H9 (cell line): ENCODE data around the gene MMP23B. TPM values are rescaled to one million over a fixed set of nuclear protein-coding genes. Genes with fewer than 3 reads are reported as not detected.

Experiments used
- DNase-seq: peaks from one replicate; pipeline ENCODE4 v3.0.0-alpha.2; 2017
- H2AFZ ChIP-seq: one replicate; pipeline ENCODE4 v1.6.1; 2013; ENCODE audit warnings: mild to moderate bottlenecking, low read length, control low read depth, moderate library complexity
- H2AK5ac ChIP-seq: 2 replicates; pipeline ENCODE4 v1.6.1; 2013; ENCODE audit warnings: low read length, control low read depth, mixed read lengths; ENCODE audit not compliant: insufficient read length
- H2BK120ac ChIP-seq: one replicate; pipeline ENCODE4 v1.6.1; 2013; ENCODE audit warnings: low read depth, mild to moderate bottlenecking, low read length, control low read depth, inconsistent platforms; ENCODE audit not compliant: poor library complexity, severe bottlenecking
- H2BK12ac ChIP-seq: 2 replicates; pipeline ENCODE4 v1.6.1; 2013; ENCODE audit warnings: low read length, control low read depth, mixed read lengths, low read depth; ENCODE audit not compliant: insufficient read length
- H2BK15ac ChIP-seq: 2 replicates; pipeline ENCODE4 v1.6.1; 2013; ENCODE audit warnings: low read depth, low read length, control low read depth
- H2BK20ac ChIP-seq: one replicate; pipeline ENCODE4 v1.6.1; 2013; ENCODE audit warnings: low read depth, mild to moderate bottlenecking, low read length, control low read depth, inconsistent platforms; ENCODE audit not compliant: poor library complexity, severe bottlenecking
- H2BK5ac ChIP-seq: 2 replicates; pipeline ENCODE4 v1.6.1; 2013; ENCODE audit warnings: low read length, control low read depth, mixed read lengths; ENCODE audit not compliant: insufficient read length
- H3K14ac ChIP-seq: 2 replicates; pipeline ENCODE4 v1.6.1; 2013; ENCODE audit warnings: low read length, control low read depth; ENCODE audit not compliant: insufficient read depth
- H3K18ac ChIP-seq: 2 replicates; pipeline ENCODE4 v1.6.1; 2013; ENCODE audit warnings: low read depth, mild to moderate bottlenecking, mixed read lengths, low read length, control low read depth; ENCODE audit not compliant: insufficient read length
- H3K23ac ChIP-seq: 2 replicates; pipeline ENCODE4 v1.6.1; 2013; ENCODE audit warnings: low read length, control low read depth, mixed read lengths, low read depth; ENCODE audit not compliant: insufficient read length
- H3K23me2 ChIP-seq: 2 replicates; pipeline ENCODE4 v1.6.1; 2013; ENCODE audit warnings: low read depth, mild to moderate bottlenecking, mixed read lengths, low read length, control low read depth; ENCODE audit not compliant: insufficient read length, poor library complexity, severe bottlenecking
- H3K27ac ChIP-seq: 2 replicates; pipeline ENCODE4 v1.5.1; 2013; ENCODE audit warnings: low read length, control low read depth, mixed read lengths, low read depth; ENCODE audit not compliant: insufficient read length
- H3K27me3 ChIP-seq: 2 replicates; pipeline ENCODE4 v1.6.1; 2013; ENCODE audit warnings: low read length, control low read depth, inconsistent platforms; ENCODE audit not compliant: insufficient read depth
- H3K4ac ChIP-seq: 2 replicates; pipeline ENCODE4 v1.6.1; 2013; ENCODE audit warnings: low read depth, mild to moderate bottlenecking, control low read depth, inconsistent platforms, low read length, moderate library complexity
- H3K4me1 ChIP-seq: 2 replicates; pipeline ENCODE4 v1.6.1; 2013; ENCODE audit warnings: low read length, control low read depth, inconsistent platforms; ENCODE audit not compliant: insufficient read depth
- H3K4me2 ChIP-seq: 2 replicates; pipeline ENCODE4 v1.6.1; 2013; ENCODE audit warnings: low read length, control low read depth, mixed read lengths; ENCODE audit not compliant: insufficient read length, insufficient read depth
- H3K56ac ChIP-seq: 2 replicates; pipeline ENCODE4 v1.6.1; 2013; ENCODE audit warnings: low read depth, mild to moderate bottlenecking, mixed read lengths, low read length, control low read depth; ENCODE audit not compliant: insufficient read length
- H3K79me1 ChIP-seq: 2 replicates; pipeline ENCODE4 v1.6.1; 2013; ENCODE audit warnings: low read depth, mild to moderate bottlenecking, moderate library complexity, low read length, control low read depth, inconsistent platforms; ENCODE audit not compliant: insufficient read depth, poor library complexity, severe bottlenecking
- H3K79me2 ChIP-seq: 2 replicates; pipeline ENCODE4 v1.6.1; 2013; ENCODE audit warnings: low read length, control low read depth, inconsistent platforms; ENCODE audit not compliant: insufficient read depth
- H3K9ac ChIP-seq: 2 replicates; pipeline ENCODE4 v1.6.1; 2013; ENCODE audit warnings: low read length, control low read depth, mixed read lengths; ENCODE audit not compliant: insufficient read length; ENCODE audit errors: extremely low read depth
- H3K9me3 ChIP-seq: one replicate; pipeline ENCODE4 v1.6.1; 2013; ENCODE audit warnings: low read depth, low read length, inconsistent platforms; ENCODE audit not compliant: control insufficient read depth
- H3T11ph ChIP-seq: one replicate; pipeline ENCODE4 v1.6.1; 2013; ENCODE audit warnings: mild to moderate bottlenecking, low read length, control low read depth, inconsistent platforms
- H4K20me1 ChIP-seq: one replicate; pipeline ENCODE4 v1.6.1; 2013; ENCODE audit not compliant: control insufficient read depth, insufficient read length, insufficient read depth
- H4K5ac ChIP-seq: 2 replicates; pipeline ENCODE4 v1.6.1; 2013; ENCODE audit warnings: low read depth, mild to moderate bottlenecking, mixed read lengths, low read length, control low read depth; ENCODE audit not compliant: insufficient read length
- H4K8ac ChIP-seq: replicated peaks from 2 replicates; pipeline ENCODE4 v1.6.1; 2013; ENCODE audit warnings: low read length, control low read depth, mixed read lengths, low read depth; ENCODE audit not compliant: insufficient read length
- H4K91ac ChIP-seq: 2 replicates; pipeline ENCODE4 v1.6.1; 2013; ENCODE audit warnings: low read depth, mild to moderate bottlenecking, moderate library complexity, mixed read lengths, low read length, control low read depth; ENCODE audit not compliant: insufficient read length
- H3K27ac Mint-ChIP-seq, 3 experiments: 2 replicates in 2 of 3; 3 replicates in 1 of 3; pipeline ENCODE4 v1.8.0; 2020 to 2021; ENCODE audit warnings: mixed read lengths in 3 of 3, mild to moderate bottlenecking in 1 of 3, moderate library complexity in 1 of 3
- H3K27me3 Mint-ChIP-seq: 2 replicates; pipeline ENCODE4 v1.8.0; 2021; ENCODE audit warnings: low read depth, mild to moderate bottlenecking, moderate library complexity, mixed read lengths
- H3K36me3 Mint-ChIP-seq, 3 experiments: 2 replicates in 2 of 3; 3 replicates in 1 of 3; pipeline ENCODE4 v1.8.0; 2020 to 2021; ENCODE audit warnings: low read depth in 3 of 3, mixed read lengths in 3 of 3; ENCODE audit not compliant: insufficient read depth in 1 of 3
- H3K4me1 Mint-ChIP-seq, 2 experiments: 2 replicates each; pipeline ENCODE4 v1.8.0; 2020; ENCODE audit warnings: mixed read lengths in 2 of 2
- H3K4me3 Mint-ChIP-seq, 2 experiments: 2 replicates in 1 of 2; 3 replicates in 1 of 2; pipeline ENCODE4 v1.8.0; 2020 to 2021; ENCODE audit warnings: mild to moderate bottlenecking in 2 of 2, mixed read lengths in 2 of 2, moderate library complexity in 1 of 2
- H3K9me3 Mint-ChIP-seq, 2 experiments: 2 replicates in 1 of 2; 3 replicates in 1 of 2; pipeline ENCODE4 v1.8.0; 2020; ENCODE audit warnings: mild to moderate bottlenecking in 2 of 2, mixed read lengths in 2 of 2, moderate library complexity in 1 of 2
- WGBS: extraction: QIAGEN DNeasy Blood & Tissue Kit; methylation state at CpG from one replicate; pipeline ENCODE4 v1.1.7; 2013; ENCODE audit warnings: missing lambda C conversion rate, low lambda C conversion rate, mixed read lengths; ENCODE audit not compliant: insufficient read length; ENCODE audit errors: extremely low coverage; 5-methylcytosine and 5-hydroxymethylcytosine counted together
- total RNA-seq: library from RNA; stranded (reverse); gene quantifications from 2 replicates; pipeline ENCODE4 v1.2.1, GENCODE V29; 2021
- TF ChIP-seq, protein P1 (sequence below): fragments of 200-600 bp; sonication (generic); conservative IDR thresholded peaks from 3 replicates; pipeline ENCODE4 v1.8.0; 2021; ENCODE audit warnings: antibody characterized with exemption, mild to moderate bottlenecking

Gene MMP23B
- total RNA-seq, 1 experiment from 2014 or later: 12.5 TPM

- H3K56ac ChIP-seq: no peak overlapping the region
- TF ChIP-seq, protein P1, sequence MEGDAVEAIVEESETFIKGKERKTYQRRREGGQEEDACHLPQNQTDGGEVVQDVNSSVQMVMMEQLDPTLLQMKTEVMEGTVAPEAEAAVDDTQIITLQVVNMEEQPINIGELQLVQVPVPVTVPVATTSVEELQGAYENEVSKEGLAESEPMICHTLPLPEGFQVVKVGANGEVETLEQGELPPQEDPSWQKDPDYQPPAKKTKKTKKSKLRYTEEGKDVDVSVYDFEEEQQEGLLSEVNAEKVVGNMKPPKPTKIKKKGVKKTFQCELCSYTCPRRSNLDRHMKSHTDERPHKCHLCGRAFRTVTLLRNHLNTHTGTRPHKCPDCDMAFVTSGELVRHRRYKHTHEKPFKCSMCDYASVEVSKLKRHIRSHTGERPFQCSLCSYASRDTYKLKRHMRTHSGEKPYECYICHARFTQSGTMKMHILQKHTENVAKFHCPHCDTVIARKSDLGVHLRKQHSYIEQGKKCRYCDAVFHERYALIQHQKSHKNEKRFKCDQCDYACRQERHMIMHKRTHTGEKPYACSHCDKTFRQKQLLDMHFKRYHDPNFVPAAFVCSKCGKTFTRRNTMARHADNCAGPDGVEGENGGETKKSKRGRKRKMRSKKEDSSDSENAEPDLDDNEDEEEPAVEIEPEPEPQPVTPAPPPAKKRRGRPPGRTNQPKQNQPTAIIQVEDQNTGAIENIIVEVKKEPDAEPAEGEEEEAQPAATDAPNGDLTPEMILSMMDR: no peak
- H3K4me1 ChIP-seq: peaks cover 5% of the 10 kb centered on the region; the same call in 1 of the 2 replicates
- Mint-ChIP-seq H3K4me1 (peaks cover 13 to 16% of the 10 kb centered on the region in 2 experiments), H3K27ac (0 out of 7 replicates have a peak overlapping the region, but pooled peaks of 1 of the 3 experiments have one; percentile 7), H3K36me3 (peaks cover 0 to 7% (median 0%) of the 10 kb centered on the region in 3 experiments; a peak in 2 of 7 replicates), H3K27me3 (peaks cover 5% of the 10 kb centered on the region), H3K4me3 (peak overlapping the region in 1 of 2 experiments; percentile 29; a peak in 2 of 5 replicates), H3K9me3 (no peaks in the 10 kb centered on the region; a peak in 1 of 5 replicates)
- no peak overlapping the region for H4K5ac ChIP-seq
- WGBS: no CpG with 5 or more reads among the region's 12 CpGs
- no peak overlapping the region for H3K14ac ChIP-seq
- no peak overlapping the region for H2BK15ac ChIP-seq
- no peak overlapping the region for H2BK12ac ChIP-seq
- H3K27ac ChIP-seq: no peak overlapping the region
- no peaks in the 10 kb centered on the region for H3K9me3 ChIP-seq
- H3K9ac ChIP-seq: no peak overlapping the region
- H3K79me1 ChIP-seq: no peaks in the 10 kb centered on the region
- H3K4ac ChIP-seq: no peak overlapping the region
- no peaks in the 10 kb centered on the region for H4K20me1 ChIP-seq
- H3K4me2 ChIP-seq: no peak overlapping the region
- no peak overlapping the region for H4K91ac ChIP-seq
- H2AFZ ChIP-seq: no peak overlapping the region
- H2AK5ac ChIP-seq: no peak overlapping the region
- DNase-seq: no peak
- H3K23ac ChIP-seq: no peak overlapping the region
- H2BK20ac ChIP-seq: no peak overlapping the region
- H2BK120ac ChIP-seq: no peak overlapping the region
- H3K79me2 ChIP-seq: no peaks in the 10 kb centered on the region
- no peaks in the 10 kb centered on the region for H3K27me3 ChIP-seq
- no peak overlapping the region for H2BK5ac ChIP-seq
- H3K23me2 ChIP-seq: peaks cover 7% of the 10 kb centered on the region
- no peak overlapping the region for H4K8ac ChIP-seq
- no peak overlapping the region for H3K18ac ChIP-seq
- no peak overlapping the region for H3T11ph ChIP-seq
Measured at GRCh38 chr1:1609822-1610485, 22.0 kb upstream of the MMP23B start.
